HG03342 (cell line): Measurements from ENCODE around the gene SLC39A13.

ENCODE experiments used
- ATAC-seq: cut with Tn5 transposase; IDR thresholded peaks from one replicate; pipeline ENCODE4 v1.9.1; 2021; ENCODE audit warnings: mild to moderate bottlenecking, moderate library complexity; ENCODE audit not compliant: unreplicated experiment

Gene SLC39A13

DNA sequence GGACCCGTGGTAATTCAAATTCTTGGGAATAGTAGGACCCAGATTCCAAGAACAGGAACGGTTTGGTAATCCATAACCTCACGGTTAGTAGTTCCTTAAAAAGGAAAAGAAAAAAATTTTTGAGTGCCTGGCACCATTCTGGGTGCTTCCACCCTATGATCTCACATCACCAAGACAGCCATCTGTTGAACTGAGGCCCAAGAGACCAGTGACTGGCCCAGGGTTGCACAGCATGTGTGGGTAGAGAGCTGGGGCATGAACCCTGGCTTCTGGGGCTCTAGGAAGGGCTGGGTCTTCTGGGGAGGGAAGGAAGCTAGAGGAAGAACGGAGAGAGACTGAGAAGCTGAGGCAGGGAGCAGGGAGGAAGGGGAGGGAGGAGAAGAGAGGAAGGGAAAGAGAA lies 25.3 kb upstream of the SLC39A13 start:
- ATAC-seq: no peak

DNA sequence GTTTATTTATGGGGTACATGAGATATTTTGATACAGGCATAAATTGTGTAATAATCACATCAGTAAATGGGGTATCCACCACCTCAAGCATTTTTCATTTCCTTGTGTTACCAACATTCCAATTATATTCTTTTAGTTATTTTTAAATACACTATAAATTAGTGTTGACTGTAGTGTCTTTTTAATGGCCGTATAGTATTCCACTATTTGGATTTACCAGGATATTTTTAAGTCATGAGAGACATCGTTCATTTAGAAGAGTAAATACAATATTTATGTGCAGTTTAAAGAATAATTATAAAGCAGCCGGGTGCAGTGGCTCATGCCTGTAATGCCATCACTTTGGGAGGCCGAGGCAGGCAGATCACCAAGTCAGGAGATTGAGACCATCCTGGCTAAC lies 23.9 kb upstream of the SLC39A13 start:
- ATAC-seq: no peak

DNA sequence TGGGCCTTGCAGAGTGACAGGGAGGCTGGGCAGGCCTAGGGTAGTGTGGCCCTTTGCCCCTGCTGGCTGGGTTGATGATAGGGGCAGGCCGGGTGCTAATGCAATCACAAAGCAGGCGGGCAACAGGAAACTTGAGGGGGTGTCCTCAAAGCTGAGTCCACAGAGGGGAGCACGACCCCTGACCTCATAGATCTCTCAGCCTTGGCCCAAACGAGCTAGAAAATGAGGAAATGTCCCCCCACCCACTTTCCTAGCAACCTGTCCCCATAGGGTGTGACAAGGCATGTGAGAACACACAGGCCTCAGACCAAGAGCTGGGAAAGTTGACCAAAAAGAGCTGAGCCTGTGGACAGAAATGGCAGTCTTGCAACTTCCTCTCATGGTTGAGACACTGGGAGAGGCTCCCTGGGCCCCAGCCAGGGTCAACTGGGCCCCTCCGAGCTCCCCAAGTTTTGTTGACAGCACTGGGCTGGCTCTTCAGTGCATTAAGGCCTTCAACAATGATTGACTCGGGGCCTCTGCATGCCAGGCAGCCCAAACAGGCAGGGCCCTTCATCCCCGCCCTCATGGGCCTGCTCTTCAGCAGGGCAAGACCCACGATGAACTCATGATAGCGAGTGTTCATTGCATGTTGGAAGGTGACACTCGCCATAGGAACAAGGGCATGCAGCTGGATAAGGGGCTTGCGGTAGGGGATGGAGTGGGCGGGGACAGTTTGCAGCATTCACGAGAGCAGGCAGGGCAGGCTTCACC lies 20.3 kb upstream of the SLC39A13 start:
- ATAC-seq: no peak

DNA sequence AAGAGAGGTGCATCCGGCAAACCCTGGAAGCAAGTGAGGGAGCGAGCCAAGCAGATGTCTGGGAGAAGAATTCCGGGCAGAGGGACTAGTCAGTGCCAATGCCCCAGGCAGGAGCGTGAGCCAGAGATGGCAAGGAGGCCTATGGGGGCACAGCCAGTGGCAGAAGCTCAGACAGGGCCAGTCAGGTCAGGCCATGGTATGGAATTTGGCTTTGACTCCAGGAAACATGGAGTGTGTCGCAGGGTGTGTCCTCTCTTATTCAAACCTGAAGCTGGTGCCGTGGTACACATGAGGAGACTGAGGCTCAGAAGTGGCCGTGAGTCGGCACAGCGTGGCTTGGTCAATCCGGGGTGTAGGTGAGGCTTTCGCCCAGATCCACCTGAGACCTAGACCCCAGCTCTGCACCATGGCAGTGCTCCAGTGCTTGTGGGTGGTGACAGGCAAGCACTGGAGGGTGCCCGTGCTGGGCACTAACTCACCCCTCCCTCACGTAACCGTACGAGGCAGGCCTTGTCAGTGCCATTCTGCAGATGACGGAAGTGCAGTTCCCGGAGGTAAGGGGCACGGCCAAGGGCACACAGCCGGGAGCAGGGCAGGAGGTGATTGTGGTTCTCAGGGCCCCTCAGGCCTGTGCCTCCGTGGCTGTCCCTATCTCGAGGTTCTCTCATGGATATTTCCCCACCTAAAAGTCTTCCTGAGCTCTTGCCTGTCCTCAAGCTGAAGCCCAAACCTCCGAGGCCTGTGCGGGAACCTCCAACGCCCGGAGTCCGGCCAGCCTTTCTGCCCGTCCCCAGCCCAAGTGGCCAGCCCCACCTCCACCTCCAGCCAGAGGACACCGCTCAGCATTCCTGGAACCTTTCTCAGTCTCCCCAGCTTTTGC lies 19.5 kb upstream of the SLC39A13 start:
- ATAC-seq: no peak

DNA sequence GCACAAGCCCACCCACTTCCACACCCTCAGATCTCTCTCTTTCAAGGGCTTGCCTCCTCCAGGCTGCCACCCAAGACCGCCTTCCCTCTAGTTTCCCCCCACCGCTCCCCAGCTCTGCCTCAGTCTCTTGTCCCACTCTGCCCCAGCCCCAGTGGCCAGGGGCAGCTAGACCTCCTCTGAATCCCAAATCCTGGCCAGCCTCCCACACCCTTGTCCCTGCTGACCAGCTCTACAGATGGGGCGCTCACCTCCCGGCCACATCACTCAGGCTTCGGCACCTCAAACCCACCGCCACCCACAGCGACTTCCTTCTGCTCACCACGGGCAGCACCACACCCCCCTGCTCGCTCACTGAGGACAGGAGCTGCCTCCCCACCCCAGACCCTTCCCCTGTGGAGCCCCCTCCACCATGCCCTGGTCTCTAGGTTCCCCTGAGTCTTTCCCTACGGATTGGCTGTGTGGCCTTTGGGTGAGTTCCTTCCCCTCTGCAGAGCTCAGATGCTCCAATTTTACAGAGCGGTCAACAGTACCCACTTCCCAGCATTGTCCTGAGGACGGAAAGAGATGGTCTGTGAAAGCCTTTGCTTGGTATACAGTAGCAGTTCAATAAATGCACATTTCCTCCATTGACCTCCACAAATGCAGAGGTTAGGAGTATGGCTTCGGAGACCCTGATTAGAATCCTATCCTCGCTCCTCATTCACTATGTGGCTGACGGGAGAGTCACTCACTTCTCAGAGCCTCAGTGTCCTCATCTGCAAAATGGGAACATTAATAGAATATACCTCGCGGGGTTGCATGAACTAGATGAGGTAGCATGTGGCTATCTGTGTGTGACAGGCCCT lies 18.6 kb upstream of the SLC39A13 start:
- no peak for ATAC-seq

DNA sequence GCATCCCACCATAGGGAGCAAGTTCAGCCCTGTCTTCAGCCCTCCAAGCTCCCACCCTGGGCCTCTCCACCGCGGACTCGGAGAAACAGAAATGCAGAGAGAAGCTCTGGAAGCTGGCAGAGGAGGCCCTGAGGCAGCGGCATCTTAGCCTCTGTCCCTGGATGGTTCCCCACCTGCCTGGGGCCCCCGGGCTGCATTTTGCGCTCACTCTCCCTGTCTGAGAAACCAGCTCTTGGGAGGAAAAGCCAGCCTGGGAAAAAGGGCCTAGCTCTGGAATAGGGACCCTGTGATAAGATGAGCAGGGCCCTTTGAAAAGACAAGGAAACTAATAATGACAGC lies 18.0 kb upstream of the SLC39A13 start:
- ATAC-seq: no peak

DNA sequence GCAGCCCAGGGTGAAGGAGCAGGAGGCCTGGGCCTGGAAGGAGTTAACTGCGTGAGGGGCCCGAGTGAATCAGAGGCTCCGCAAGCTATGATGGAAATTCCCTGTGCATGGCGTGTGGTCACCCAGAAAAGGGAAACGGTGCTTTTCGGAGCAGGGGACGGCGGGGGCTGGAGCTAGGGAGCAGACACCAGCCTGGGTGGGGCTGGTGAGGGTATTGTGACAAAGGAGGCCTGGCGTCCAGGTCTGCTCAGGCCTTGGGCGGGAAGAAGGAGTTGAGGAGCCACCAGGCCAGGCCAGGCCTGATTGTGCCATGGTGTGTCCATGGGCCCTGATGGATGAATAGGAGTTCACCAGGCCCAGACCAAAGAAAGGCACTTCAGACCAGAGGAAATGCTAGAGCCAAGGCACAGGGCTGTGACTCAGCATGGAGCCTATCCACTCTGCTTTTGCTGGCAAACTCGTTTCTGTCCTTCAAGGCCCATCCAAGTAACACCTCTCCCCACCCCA lies 17.3 kb upstream of the SLC39A13 start:
- ATAC-seq: no peak

DNA sequence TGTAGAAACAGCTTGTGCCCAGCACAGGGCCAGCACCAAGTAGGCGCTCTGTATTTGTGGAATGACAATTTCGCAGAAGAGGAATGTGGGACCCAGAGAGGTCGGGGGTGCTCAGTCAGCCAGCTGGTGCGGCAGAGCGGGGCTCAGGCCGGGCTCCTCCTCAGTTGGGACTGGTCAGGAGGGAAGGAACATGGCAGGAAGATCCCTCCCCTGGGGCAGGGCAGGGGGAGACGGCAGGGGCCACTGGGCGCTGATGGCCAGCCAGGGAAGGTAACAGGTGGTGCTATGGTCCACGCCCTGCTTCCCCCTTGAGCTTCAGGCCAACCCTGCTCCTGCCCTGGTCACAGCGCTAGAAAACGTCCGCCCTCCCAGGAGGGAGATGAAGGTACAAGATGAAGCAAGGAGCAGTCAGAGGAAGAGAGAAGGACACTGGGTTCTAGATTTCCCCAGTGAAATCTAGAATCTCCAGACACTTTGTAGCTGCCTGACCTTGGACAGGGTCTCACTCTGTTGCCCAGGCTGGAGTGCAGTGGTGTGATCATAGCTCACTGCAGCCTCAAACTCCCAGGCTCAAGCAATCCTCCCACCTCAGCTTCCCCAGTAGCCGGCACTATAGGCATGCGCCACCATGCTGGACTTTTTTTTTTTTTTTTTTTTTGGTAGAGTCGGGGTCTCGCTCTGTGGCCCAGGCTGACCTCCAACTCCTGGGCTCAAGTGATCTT lies 16.5 kb upstream of the SLC39A13 start:
- ATAC-seq: no peak

DNA sequence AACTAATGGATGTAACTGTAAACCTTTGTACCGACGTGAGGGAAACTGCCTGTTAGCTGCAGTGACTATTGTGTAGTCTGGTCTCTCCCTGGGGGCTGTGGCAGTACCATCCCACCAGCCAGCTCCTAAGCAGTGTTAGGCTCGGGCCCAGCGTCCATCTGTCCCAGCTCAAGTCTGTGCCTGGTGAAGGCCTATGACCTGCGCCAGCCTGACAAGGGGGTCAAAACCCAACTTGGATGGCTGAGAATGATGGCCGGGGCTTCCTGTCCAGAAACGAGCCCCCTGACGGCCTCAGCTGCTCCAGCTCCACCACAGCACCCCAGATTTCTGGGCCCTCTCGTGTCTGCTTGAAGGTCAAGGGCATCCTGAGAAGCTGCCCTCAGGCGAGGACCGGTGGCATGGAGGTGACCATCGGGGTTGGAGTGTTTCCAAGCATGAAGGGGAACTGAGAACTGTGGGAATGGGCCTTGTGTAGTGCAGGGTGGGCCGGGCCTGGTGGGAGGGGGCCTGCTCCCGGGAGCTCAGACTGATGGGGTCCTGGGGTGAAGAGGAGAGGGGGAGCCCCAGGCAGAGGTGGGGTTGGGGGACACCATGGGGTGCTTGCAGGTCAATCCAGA lies 15.7 kb upstream of the SLC39A13 start:
- no peak for ATAC-seq

DNA sequence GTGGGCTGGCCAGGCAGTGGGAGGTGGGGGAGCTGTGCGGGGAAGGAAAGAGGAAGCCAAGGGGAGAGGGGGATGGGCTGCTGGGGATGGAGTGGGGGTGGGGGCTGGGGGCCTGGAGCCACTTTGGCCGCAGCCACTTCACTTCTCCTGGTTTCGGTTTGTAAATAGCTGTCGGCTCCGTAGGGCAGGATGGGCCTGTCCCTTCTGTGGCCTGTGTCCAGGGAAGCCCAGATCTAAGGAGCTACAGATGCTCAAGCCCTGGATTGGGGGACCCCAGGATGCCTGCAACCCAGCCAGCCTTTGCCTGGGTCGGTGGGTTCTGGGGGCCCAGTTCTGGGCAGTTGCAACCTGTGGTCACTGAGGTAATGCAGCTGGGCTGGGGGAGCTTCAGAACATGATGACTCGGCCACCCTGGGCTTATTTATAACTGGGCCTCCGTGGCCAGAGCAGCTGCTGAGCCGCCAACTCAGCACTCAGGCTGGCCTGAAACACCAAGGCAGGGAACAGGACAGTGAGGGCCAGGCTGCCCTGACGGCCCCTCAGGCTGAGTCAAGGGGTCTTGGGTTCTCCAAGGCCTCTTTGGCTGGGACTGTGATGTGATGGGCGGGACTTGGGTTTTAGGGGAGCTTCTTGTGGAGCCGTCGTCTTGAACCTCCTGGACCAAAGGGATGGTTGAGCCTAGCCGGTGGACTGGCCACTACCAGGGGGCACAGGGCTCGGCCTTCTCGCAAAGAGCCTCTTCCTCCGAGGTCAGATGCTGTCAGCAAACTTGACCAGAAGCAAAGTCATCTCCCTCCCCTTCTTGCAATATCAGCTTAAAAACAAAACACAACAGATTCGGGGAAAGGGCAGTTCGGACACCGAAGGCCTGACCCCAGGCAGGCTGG lies 15.0 kb upstream of the SLC39A13 start:
- no peak for ATAC-seq

DNA sequence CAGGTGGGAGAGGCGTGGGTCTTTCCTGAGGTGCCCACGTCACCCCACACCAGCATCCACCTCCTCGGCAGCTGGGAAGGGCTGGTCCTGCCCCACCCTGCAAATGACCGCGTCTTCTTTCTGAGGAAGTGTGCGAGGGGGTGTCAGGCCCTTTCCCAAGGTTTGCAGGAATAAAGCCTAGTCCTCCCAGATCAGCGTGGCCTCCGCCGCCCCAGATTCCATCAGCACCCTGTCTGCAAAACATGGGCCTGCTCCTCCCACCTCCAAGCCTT lies 14.4 kb upstream of the SLC39A13 start:
- ATAC-seq: no peak

DNA sequence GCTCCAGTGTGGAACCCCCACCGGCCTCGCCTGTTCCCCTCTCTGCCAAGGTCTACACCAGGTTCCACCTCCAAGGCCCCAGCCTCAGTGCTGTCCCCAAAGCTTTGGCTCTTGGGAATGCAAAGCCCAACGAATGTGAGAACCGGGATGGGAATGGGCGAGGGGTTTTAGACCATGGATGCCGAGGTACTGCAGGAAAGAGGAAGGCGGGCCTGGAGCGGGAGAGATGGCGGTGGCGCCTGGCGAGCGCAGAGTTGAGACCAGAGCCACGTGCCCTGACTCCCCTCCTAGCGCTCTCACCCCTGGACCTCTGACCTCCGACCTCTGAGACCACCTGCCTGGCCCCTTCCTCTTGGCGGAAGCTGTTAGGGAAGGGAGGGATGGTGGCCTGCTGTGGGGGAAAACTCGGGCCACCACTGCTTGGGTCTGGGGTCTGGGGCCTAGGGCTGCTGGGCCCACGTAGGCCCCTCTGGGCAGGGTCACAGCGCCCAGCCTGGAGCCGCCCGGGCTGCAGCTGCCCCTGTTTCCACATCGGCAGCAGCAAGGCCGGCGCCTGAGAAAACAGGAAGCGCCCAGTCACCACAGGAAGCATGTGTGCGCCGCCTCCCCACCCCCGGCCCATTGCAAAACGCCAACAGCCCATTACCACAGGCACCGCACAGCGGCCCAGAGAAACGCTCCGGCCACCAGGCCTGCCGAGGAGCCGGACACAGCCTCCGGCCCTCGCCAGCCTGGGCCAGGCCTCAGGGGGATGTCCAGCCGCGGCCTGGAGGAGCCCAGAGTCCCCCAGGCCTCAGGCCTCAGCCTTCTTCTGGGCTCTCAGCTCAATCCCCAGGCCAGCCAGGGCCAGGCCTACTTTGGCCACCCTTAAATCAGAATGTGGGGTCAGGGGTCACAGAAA lies 13.8 kb upstream of the SLC39A13 start:
- peak; percentile 70 for ATAC-seq

DNA sequence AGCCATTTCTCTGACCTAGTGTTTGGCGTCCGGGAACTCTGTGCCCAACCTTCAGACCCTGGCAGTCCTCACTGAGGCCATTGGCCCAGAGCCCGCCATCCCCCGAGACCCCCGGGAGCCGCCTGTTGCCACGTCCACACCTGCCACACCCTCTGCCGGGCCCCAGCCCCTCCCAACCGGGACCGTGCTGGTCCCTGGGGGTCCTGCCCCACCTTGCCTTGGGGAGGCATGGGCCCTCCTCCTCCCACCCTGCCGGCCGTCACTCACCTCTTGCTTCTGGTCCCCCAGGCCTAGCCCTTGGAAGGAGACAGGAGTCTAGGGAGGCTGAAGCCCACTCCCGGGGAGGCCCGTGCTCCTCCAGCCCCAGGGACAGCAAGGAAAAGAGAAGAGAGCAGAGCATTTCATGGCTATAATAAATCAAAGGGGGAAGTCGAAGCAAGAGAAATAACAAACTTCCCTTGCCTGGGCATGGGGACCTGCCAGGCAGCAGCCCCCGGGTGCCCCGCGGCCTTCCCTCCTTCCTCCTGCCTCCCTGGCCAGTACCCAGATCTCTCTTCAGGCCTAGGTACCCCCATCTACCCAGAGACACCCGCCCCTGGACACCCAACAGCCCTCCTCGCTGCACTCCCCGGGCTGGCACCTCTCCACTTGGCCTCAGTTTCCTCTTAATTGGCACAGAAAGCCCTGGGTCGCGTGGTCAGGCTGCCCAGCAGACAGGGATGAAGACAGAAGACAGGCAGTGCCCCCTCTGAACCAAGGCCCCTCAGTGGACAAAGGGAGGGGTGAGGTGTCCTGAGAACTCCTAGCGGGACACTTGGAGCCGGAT lies 13.0 kb upstream of the SLC39A13 start:
- ATAC-seq: no peak

DNA sequence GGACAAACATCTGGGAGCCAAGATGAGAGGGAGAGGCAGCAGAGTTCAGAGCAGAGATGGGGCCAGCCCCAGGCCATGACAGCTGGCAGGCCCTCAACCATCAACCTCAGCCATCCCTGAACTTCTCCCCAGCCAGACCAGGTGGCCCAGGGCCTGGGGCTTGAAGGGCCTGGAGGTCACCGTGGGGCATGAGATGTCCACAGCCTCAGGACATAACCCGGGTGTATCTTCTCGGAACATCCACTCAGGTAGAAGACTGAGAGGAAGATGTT lies 12.4 kb upstream of the SLC39A13 start:
- ATAC-seq: no peak

DNA sequence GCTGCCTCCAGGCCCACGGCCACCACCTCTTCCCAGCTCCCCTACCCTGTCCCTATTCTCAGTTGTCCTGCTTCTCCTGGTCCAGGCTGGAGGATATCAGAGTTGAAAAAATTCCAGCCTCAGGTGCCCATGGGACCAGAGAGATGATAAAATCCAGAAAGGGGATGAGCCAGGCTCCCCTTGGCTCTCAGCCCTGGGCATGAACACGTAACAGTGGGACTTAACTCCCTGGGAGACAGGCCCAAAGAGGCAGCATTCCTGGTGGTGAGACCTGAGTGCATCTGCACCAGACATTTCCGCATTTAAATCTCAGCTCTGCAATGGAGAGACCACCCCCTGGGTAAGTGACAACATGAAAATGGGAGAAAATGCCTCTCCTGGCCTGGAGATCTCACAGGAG lies 10.4 kb upstream of the SLC39A13 start:
- ATAC-seq: no peak

DNA sequence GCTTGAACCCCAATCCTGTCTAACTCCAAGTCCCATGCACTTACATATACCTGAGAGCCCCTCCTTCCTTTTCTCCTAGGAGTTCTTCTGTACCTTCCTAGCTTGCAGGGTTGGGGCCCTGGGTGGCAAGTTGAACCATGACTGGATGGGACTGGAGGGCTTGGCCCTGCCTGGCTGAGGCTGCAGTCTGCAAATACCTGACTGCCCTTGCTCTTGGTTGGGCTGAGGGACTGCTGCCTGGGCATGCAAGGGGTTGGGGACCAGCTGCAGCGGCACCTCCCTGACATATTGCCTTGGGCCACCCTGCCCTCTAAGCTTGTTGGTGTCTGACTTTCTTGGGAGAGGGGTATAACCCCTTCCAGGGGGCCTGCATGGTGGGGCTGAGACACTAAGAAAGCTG lies 9.8 kb upstream of the SLC39A13 start:
- no peak for ATAC-seq

DNA sequence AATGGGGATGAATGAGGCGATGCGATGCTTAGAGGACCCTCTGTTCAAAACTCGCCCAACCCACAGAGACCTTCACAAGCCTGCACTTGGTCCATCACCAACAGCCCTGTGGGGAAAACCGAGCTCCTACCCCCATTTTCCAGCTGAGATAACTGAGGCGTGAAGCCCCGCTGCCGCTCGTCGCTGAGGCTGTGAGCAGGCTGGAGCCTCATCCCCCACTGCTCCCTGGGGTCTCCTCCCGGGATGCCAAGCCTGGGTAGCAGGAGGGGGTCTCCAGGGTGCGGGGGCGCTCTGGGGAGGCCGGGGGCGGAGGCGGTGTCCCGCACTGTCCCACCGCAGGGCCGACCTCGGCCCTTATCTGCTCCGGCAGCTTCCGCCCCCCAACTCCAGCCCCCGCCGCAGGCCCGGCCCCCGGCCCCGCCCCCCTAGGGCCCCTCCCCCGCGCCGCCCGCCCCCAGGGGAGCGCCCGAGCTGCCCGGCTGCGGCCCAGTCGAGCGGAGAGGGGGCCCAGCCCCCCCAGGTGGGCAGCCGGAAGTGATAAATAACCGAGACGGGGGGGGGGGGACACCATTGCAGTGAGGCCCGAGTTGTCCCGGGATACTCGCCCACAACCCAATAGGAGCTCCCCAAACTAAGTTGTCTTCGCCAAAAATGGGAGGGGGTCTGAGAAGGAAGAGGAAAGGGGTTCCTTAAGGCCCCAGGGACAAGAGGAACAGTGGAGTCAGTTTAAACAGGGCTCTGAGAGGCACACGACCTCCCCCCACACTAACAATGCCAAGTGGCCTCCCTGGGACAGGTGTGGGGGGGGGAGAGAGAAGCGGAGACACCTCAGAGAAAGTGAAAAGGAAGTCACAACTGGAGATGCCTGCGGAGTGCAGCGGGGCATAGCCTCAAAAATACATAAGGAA lies 8.3 kb upstream of the SLC39A13 start:
- peak; percentile 41 for ATAC-seq
